Gastrocnemius medialis (tissue), 4 donors: Measurements from ENCODE around the gene DOCK10. TPM values are rescaled to one million over a fixed set of nuclear protein-coding genes. Genes with fewer than 3 reads are reported as not detected.

Source experiments
- ATAC-seq, 2 donors: fragments of 150-250 bp; one replicate each; pipeline ENCODE4 v1.9.1; 2016
- DNase-seq, 2 donors: peaks; one replicate each; pipeline ENCODE4 v3.0.0-alpha.2; 2019
- H3K27ac ChIP-seq, 4 donors: fragments of 200-600 bp; sonication (generic); 1 replicate in 1 of 4; 2 replicates in 3 of 4; pipeline ENCODE4 v1.5.1; 2016 to 2018; ENCODE audit warnings: mild to moderate bottlenecking in 2 of 4, moderate library complexity in 1 of 4
- H3K27me3 ChIP-seq, 3 donors: fragments of 200-600 bp; sonication (generic) in 2 of 3; 1 replicate in 1 of 3; 2 replicates in 2 of 3; pipeline versions ENCODE4 v1.5.1 to v1.6.0; 2016 to 2019; ENCODE audit warnings: mild to moderate bottlenecking in 1 of 3, moderate library complexity in 1 of 3
- H3K36me3 ChIP-seq, 2 donors: fragments of 200-600 bp; sonication (generic) in 1 of 2; one replicate each; pipeline ENCODE4 v1.5.1; 2017 to 2018
- H3K4me1 ChIP-seq, 2 donors: fragments of 200-600 bp; sonication (generic) in 1 of 2; one replicate each; pipeline ENCODE4 v1.5.1; 2016 to 2017; ENCODE audit warnings: mild to moderate bottlenecking in 2 of 2
- H3K4me3 ChIP-seq, 4 donors: fragments of 200-600 bp; sonication (generic) in 3 of 4; 1 replicate in 1 of 4; 2 replicates in 3 of 4; pipeline ENCODE4 v1.5.1; 2016 to 2019; ENCODE audit warnings: mild to moderate bottlenecking in 2 of 4
- H3K9me3 ChIP-seq, 3 donors: fragments of 200-600 bp; sonication (generic) in 2 of 3; 1 replicate in 1 of 3; 2 replicates in 2 of 3; pipeline ENCODE4 v1.5.1; 2016 to 2019
- CTCF ChIP-seq, 5 experiments: fragments of 450-650 bp in 3 of 5; fragments of 200-600 bp in 2 of 5; sonication (generic) in 2 of 5; IDR thresholded peaks in 4 of 5; conservative IDR thresholded peaks in 1 of 5; 1 replicate in 4 of 5; 2 replicates in 1 of 5; pipeline ENCODE4 v1.5.1; 2016 to 2019; ENCODE audit warnings: antibody characterized with exemption in 5 of 5, mild to moderate bottlenecking in 3 of 5, moderate library complexity in 3 of 5
- POLR2A ChIP-seq, 2 donors: fragments of 450-650 bp; IDR thresholded peaks; one replicate each; pipeline ENCODE4 v1.6.1; 2017; ENCODE audit warnings: antibody characterized with exemption in 2 of 2, mild to moderate bottlenecking in 2 of 2, moderate library complexity in 2 of 2
- in situ Hi-C, 4 donors: fragments of 200-750 bp; cut with MboI; loops; one replicate each; pipeline versions ENCODE4 v1.15.0 to v1.8.0; 2017; ENCODE audit warnings: low sequenced_read_pairs in 4 of 4
- intact Hi-C: fragments of 100-400 bp; cut with DNase I; formaldehyde crosslinking; loops from one replicate; pipeline ENCODE4 v1.15.1; 2023; ENCODE audit warnings: low total_unique reads
- total RNA-seq, 4 donors: library from RNA; depleted of rRNA; stranded (reverse); fragments of >200 nt; gene quantifications; one replicate each; pipeline versions ENCODE4 v1.1.0 to v1.2.3, GENCODE V29; 2016

Gene DOCK10
- total RNA-seq, 4 donors from 2014 or later: 0.97 to 1.9 (median 1.4) TPM

- Histone ChIP-seq H3K4me1 (peaks cover 3 to 11% of the 10 kb centered on the region in 2 donors), H3K36me3 (no peaks in the 10 kb centered on the region), H3K27ac (no peak overlapping the region), H3K4me3 (no peak overlapping the region), H3K9me3 (no peaks in the 10 kb centered on the region), H3K27me3 (no peaks in the 10 kb centered on the region)
- TF ChIP-seq CTCF (IDR thresholded peaks at IDR 0.05 in 4 of 5, conservative IDR thresholded peaks at IDR 0.05 in 1 of 5) (no peak), POLR2A (IDR thresholded peaks at IDR 0.05) (no peak)
- intact Hi-C loops: no loop called here
- DNase-seq: no peak
- in situ Hi-C loops: no loop called here
- no peak for ATAC-seq
Observed at GRCh38 chr2:224957540-224958461, 84.5 kb downstream of the DOCK10 start.

GRCh38 chr2:224956706-224957105 is 85.6 kb downstream of the DOCK10 start:
- H3K36me3 ChIP-seq: no peaks in the 10 kb centered on the region
- no peak for ATAC-seq
- peaks cover 3 to 11% of the 10 kb centered on the region in 2 donors for H3K4me1 ChIP-seq
- no peak overlapping the region for H3K27ac ChIP-seq
- no peaks in the 10 kb centered on the region for H3K27me3 ChIP-seq
- intact Hi-C loops: no loop called here
- H3K4me3 ChIP-seq: no peak overlapping the region
- no peak for DNase-seq
- no peaks in the 10 kb centered on the region for H3K9me3 ChIP-seq
- in situ Hi-C loops: no loop called here
- TF ChIP-seq POLR2A (IDR thresholded peaks at IDR 0.05) (no peak), CTCF (IDR thresholded peaks at IDR 0.05 in 4 of 5, conservative IDR thresholded peaks at IDR 0.05 in 1 of 5) (no peak)

- H3K4me1 ChIP-seq: peaks cover 3 to 11% of the 10 kb centered on the region in 2 donors
- TF ChIP-seq POLR2A (IDR thresholded peaks at IDR 0.05) (no peak), CTCF (IDR thresholded peaks at IDR 0.05 in 4 of 5, conservative IDR thresholded peaks at IDR 0.05 in 1 of 5) (no peak)
- no peak for DNase-seq
- H3K36me3 ChIP-seq: no peaks in the 10 kb centered on the region
- H3K9me3 ChIP-seq: no peaks in the 10 kb centered on the region
- intact Hi-C loops (no loop called here), in situ Hi-C loops (no loop called here)
- no peak overlapping the region for H3K27ac ChIP-seq
- H3K27me3 ChIP-seq: no peaks in the 10 kb centered on the region
- no peak overlapping the region for H3K4me3 ChIP-seq
- ATAC-seq: no peak
Observed at GRCh38 chr2:224954980-224955379, 87.3 kb downstream of the DOCK10 start.

- in situ Hi-C loops: no loop called here
- Histone ChIP-seq H3K36me3 (no peaks in the 10 kb centered on the region), H3K4me1 (no peaks in the 10 kb centered on the region), H3K4me3 (no peak overlapping the region), H3K27ac (no peak overlapping the region), H3K27me3 (no peaks in the 10 kb centered on the region), H3K9me3 (no peaks in the 10 kb centered on the region)
- TF ChIP-seq CTCF (IDR thresholded peaks at IDR 0.05 in 4 of 5, conservative IDR thresholded peaks at IDR 0.05 in 1 of 5): no peak
- no peak for TF ChIP-seq POLR2A (IDR thresholded peaks at IDR 0.05)
- ATAC-seq (no peak), DNase-seq (peak in 1 of 2 donors; percentile 18)
- intact Hi-C loops: no loop called here
Observed at GRCh38 chr2:224952936-224953657, 89.2 kb downstream of the DOCK10 start.
